GM19193 (cell line): ENCODE results near the gene UTP14C.

ENCODE experiments used
- POLR2A ChIP-seq: IDR thresholded peaks from 4 replicates; pipeline ENCODE4 v1.6.1; 2011; ENCODE audit not compliant: insufficient read depth, insufficient read length; ENCODE audit errors: extremely low read depth

The UTP14C gene

DNA sequence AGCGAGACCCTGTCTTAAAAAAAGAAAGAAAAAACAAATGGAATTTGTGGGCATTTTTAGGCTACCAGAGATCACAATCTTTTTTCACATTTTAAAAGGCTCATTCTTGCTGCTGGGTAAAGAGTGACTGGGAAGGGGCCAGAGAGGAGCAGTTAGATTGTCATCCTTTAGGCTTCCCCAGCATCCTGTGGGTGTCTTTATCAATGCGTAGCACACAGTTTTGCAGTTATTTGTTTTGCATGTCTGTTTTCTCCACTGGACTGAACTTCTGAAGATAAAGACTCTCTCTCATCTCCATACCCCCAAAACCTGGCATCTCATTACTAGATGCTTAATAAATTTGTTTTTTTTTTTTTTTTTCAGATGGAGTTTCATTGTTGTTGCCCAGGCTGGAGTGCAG, 2.1 kb upstream of the UTP14C start:
- TF ChIP-seq POLR2A: no peak

DNA sequence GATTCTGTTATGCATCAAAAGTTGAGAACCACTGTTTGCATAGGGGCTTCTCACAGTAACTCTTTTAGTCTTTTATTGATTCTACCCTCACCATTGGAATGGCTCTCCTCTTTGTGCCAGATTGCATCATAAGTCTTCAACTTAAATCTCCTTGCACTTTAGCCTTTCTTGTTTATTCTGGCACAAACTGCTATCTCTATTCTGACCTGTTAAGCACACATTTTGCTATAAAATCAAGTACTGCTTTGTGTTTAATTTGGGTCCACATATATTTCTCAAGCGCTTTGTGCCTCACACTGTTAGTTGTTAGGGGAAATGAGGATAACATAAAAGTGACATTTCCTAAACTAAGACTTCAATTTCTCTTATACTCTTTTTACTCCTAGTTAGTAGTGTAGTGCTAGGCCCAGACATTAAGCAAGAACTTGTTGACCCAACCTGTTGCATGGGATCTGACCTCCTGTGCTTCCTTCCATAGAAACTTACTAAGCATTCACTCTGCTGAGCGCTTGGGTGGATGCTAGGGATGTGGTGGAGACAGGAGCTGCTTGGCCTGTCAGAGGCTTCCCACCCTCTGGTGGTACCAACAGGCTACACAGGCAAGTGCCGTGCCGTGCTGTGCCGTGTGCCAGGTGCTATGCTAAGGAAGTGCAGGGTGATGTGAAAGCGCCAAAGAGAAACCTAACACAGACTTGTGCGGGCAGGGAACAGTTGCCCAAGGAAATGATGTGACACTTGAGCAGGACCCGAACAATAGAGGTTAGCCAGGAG, 1.2 kb downstream of the UTP14C start:
- no peak for TF ChIP-seq POLR2A

DNA sequence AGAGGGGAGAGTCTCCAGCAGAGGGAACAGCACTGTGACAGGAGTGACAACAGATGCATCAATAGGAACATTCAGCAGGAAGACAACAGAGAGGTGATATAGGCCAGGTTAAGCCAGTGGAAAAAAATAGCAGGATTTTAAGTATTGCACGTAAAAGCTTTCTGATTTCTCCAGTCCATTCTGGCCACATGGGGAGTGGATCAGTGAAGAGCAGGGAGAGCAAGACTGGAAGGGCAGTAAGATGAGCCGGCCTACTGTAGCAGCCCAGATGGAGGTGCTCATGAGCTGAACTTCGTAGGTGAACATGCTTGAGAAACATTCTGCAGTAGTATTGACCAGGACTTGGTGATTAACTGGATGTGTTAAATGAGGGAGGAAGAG, 1.7 kb downstream of the UTP14C start:
- no peak for TF ChIP-seq POLR2A

DNA sequence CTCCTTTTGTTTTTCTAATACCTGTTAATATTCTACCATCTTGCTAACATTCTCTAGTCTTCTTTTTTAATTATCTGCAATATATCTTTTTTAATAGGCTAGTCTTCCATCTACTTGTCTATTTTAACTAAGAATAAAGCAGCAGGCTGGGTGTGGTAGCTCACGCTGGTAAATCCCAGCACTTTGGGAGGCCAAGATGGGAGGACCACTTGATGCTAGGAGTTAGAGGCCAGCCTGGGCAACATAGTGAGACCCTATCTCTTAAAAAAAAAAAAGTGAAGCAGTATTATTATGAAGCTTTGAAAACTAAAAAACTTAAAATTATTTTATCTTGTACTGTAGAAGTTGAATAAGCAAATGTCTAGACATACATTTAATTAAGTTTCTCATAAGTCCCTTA, 3.3 kb downstream of the UTP14C start:
- no peak for TF ChIP-seq POLR2A

DNA sequence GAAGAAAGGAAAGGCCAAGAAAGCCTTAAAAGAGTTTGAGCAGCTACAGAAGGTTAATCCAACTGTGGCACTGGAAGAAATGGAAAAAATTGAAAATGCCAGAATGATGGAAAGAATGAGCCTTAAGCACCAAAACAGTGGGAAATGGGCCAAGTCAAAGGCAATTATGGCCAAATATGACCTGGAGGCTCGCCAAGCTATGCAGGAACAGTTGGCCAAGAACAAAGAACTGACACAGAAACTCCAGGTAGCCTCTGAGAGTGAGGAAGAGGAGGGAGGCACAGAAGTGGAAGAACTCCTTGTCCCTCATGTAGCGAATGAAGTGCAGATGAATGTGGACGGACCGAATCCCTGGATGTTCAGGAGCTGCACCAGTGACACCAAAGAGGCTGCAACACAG, 5.1 kb downstream of the UTP14C start:
- TF ChIP-seq POLR2A: no peak

DNA sequence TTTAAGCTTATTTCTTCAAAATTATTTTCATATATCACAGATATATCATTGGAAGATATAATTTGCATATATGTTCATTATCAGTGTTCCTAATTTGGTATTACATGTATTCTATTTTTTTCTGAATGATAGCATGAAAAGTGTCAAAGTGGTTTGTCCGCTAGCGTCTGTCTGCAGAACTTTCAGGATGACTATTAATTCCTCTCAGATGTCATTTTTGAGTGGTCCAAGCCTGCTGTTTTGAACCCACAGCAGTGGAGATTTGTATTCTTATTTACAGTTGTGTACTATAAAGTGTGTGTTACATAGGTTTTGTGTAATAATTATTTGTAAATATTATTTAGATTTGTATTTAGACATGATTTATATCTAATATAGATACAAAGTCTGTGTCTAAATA, 8.5 kb downstream of the UTP14C start:
- no peak for TF ChIP-seq POLR2A

DNA sequence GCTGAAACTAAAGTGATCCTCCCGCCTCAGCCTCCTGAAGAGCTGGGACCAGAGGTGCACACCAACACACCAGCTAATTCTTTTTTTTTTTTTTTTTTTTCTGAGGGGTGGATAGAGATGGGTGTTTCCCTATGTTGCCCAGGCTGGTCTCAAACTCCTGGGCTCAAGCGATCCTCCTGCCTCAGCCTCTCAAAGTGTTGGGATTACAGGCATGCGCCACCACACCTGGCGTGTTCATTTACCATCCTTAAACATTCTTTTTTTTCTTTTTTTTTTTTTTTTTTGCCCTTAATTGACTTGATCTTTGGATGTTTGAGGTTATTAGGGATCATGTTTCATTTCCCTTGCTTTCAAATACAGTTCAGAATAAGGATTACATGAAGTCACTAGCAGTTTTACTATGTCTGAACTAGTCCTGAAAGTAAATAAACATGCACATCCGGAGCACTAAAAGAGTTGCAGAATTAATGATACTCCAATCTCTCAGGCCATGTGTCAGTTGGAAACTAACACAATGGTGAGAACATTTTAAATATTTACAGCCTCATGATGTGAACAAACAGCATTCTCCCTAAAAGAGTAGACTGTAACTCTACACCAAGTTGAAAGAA, 10.2 kb downstream of the UTP14C start:
- no peak for TF ChIP-seq POLR2A

DNA sequence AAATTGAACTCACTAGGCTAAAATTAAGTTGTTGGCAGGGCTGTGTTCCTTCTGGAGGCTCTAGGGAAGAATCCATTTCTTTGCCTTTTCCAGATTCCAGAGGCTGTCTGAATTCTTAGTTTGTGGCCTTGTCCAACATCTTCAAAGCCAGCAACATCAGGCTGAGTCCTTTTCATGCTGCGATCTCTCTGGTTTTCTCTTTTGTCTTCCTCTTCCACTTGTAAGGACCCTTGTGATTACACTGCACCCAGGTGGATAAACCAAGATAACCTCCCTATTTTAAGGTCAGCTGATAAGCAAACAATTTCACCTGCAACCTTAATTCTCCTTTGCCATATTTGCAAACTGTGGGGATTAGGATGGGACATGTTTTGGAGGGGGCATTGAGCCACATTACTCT, 11.5 kb downstream of the UTP14C start:
- no peak for TF ChIP-seq POLR2A

DNA sequence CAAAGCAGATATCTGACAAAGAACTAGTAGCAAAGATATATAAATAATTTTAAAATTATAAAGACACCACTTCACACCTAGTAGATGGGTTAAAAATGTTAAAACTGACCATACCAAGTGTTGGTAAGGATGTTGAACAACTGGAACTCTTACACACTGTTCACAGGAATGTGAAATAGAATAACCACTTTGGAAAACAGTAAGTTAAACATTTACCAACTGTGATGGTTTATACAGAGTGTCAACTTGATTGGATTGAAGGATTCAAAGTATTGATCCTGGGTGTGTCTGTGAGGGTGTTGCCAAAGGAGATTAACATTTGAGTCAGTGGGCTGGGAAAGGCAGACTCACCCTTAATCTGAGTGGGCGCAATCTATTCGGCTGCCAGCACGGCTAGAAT, 19.2 kb downstream of the UTP14C start:
- TF ChIP-seq POLR2A: no peak

DNA sequence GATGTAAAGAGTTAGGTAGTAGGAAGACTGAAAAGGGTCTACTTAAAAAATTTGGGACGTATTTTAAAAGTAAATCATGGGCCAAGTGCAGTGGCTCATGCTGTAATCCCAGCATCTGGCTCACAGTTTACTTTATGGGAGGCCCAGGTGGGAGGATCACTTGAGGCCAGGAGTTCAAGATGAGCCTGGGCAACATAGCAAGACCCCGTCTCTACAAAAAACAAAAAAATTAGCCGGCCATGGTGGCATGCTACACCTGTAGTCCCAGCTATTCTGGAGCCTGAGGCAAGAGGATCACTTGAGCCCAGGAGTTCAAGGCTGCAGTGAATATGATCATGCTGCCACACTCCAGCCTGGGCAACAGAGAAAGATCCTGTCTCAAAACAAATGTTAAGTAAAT, 23.0 kb downstream of the UTP14C start:
- TF ChIP-seq POLR2A: no peak

DNA sequence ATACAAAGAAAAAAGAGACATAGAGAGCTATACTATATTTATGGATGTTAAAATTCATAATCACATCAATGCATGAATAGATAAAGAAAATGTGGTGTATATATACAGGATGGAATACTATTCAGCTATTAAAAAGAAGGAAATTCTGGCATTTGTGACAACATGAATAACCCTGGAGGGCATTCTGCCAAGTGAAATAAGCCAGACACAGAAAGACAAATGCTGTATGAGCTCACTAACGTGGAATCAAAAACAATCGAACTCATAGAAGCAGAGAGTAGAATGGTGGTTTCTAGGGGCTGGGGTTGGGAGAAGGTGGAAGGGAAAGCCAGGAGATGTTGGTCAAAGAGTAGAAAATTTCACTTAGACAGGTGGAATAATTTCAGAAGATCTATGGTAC, 24.0 kb downstream of the UTP14C start:
- TF ChIP-seq POLR2A: no peak

DNA sequence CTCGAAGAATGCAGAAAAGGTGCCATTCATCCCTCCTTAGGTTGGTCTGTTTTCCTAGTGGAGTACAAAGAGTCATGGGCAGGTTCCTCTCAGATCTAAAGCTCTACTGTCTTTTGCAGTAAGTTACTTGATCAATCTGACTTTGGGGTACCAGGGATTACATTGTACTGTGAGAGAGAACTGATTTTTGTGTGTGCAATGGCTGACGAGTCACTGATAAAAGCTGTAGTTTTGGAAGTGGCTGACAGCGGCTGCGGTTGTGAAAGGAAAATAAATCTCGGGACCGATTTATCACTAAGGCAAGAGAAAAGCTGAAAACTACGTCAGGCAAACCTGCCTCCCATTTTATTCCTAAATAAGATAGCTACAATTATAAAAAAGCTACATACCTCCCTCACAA, 26.9 kb downstream of the UTP14C start:
- TF ChIP-seq POLR2A: no peak

DNA sequence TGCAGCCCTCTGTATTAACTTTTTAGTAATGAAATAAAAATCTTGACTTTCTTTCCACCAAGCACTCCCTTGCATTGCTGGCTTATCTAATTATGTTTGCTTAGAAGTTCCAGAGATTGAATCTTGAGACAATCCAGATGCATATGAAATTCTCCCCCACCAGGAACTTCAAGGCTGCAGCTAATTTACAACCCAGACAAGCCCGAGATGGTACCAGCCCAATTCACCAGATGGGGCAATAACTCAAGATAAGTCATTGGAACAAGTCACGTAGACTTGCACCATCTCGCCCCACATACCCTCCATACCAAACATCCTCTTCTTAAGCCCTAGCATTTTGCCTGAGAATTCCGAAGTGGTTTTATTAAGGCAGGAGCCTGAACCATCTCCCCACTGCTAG, 29.0 kb downstream of the UTP14C start:
- no peak for TF ChIP-seq POLR2A

DNA sequence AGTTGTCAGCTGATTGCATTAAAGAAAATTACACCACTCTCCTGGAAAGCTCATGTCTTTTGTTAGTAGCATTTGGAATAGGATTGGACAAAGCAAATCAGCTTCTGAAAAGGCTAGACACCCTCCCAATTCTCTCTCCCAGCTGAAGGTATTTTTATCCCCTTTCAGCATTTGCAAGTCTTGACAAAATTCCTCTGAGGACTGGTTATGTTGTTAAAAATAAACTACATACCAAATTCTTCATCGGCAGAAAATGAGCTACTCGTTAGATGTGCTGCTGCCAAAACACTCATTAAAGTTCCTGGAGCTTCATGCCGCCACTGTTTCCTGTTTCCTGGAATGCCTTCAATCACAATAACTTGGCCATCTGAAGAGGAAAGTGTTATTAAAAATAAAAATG, 37.1 kb downstream of the UTP14C start:
- no peak for TF ChIP-seq POLR2A

DNA sequence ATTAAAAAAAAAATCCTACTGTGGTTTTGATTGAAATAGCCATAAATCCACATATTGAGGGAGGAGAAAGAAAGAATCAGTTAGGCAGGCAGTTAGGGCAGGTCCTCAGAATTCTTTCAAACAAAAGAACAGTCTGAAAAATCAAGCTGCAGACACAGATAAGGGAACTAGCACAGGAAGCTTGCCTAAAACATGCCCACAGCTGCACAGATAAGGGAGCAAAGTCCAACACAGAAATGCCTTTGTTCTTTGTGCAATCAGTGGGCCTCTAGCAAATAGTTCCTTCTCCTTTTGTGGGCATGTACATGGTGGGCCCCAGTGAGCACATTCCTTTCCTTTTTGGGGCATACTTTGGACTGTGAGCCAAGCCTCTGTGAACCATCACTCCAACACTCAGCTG, 42.7 kb downstream of the UTP14C start:
- TF ChIP-seq POLR2A: no peak

DNA sequence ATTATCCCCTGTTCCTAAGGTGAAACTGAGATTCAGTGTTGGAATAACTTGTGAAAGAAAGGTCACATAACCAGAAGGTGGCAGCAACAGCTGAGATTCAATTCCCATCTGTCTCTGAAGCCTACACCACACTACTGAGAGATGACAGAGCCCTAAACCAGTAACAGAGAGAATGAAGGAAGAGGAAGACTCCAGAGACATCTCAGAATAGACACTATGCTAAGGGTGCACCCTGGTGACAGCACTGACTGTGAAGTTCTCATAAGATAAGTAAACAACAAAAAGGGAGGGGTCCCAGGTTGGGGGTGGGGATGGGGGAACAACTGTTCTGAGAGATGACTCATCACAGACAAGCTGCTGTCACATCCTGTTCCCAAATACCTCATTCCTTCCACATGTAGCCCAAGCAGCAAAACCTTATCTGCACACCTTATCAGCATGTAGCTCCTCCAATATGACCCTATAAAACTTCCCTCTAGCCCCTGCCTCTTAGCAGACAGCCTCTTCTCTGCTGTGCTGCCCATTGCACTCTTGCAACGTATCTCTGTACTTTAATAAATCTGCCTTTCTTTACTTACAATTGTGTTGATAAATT, 46.5 kb downstream of the UTP14C start:
- TF ChIP-seq POLR2A: no peak
